RKO (cell line): ENCODE measurements around the gene SLC12A9.
"Not testable (repeated sequence)": the region's sequence is repeated elsewhere in the genome, so short reads cannot be mapped to it uniquely, and the experiment has no call there.

Experiments
- DNase-seq: peaks from one replicate; pipeline ENCODE4 v3.0.0-alpha.2; 2016; ENCODE audit warnings: low spot score

The SLC12A9 gene

DNA sequence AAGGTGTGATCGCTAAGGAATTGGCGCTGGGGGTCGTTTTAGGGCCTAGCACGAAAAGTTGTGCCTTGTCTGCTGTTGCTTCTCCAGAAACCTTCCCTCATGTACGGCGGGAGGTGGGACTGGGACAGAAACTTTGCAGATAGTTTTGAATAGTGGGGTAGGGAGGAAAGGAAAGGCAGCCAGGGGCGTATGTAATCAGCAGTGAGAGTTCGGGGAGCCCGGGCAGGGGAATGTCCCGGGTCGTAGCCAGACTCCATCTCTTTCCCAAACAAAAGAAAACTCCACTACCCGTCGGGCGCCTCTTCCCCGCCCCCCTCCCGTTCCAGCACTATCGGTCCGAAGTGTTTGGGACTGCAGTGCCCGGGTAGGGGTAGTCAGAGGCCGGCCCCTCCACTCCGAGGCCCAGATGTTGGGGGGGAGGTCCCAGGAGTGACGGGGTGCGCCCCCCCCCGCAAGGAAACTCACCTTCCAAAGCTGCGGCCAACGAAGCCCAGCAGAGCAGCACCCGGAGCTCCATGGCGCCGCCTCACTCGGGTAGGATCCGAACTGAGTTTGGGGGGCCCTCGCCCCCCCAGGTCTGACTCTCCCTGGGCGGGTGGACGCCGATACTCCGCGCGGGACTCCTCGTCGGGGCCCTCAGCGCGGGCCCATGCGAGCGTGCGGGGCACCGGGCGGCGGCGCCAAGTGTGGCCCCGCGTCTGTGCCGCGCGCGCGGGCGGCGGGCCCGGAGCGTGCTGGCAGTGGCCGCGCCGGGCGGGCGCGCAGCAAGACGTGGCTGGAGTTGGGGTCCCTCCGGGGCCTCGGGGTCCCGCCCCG lies 25.8 kb upstream of the SLC12A9 start:
- DNase-seq: peak; percentile 51

- peak; percentile 93 for DNase-seq
Observed at GRCh38 chr7:100827330-100828226, 24.9 kb upstream of the SLC12A9 start, which contains the start of gene EPHB4. Gene EPHB4, minus strand, starts transcription at chr7:100827523. Its CDS starts 493 bp downstream, at chr7:100827030.

DNA sequence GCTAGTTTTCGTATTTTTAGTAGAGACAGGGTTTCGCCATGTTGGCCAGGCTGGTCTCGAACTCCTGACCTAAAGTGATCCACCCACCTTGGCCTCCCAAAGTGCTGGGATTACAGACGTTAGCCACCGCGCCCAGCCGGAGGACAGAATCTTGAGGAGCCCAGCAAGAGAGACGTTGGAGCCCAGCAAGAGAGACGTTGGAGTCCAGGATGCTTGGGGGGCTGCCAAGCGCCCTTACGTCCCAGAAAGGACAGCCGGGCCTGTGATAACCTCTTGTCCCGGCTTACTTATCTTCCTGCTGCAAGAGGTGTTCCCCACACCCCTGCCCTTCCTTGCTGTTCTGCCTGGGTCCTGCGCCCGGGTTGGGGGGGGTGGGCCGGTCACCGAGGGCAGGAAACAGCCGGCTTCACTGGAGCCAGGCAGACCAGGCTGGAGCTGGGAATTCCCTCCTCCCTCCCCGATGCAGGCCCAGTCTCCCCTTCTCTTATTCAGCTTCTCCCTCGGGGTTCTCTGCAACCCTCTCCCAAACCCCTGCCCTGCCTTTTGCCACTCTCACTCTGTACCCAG lies 23.3 kb upstream of the SLC12A9 start:
- no peak for DNase-seq

DNA sequence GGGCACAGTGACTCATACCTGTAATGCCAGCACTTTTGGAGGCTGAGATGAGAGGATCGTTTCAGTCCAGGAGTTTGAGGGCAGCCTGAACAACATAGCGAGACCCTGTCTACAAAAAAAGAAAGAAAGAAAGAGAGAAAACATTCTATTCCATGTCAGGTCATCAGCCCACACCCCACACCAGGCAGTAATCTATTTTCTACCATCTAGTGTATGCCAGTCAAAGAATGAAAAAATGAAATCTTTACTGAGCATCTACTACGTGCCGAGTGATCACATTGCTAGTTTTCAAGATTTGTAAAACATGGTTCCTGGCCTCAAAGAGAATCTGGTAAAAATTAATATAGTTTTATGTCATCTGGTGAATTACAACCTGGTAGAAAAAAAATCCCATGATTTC lies 22.1 kb upstream of the SLC12A9 start:
- no peak for DNase-seq

- no peak for DNase-seq
Observed at GRCh38 chr7:100832281-100832633, 20.3 kb upstream of the SLC12A9 start.

DNA sequence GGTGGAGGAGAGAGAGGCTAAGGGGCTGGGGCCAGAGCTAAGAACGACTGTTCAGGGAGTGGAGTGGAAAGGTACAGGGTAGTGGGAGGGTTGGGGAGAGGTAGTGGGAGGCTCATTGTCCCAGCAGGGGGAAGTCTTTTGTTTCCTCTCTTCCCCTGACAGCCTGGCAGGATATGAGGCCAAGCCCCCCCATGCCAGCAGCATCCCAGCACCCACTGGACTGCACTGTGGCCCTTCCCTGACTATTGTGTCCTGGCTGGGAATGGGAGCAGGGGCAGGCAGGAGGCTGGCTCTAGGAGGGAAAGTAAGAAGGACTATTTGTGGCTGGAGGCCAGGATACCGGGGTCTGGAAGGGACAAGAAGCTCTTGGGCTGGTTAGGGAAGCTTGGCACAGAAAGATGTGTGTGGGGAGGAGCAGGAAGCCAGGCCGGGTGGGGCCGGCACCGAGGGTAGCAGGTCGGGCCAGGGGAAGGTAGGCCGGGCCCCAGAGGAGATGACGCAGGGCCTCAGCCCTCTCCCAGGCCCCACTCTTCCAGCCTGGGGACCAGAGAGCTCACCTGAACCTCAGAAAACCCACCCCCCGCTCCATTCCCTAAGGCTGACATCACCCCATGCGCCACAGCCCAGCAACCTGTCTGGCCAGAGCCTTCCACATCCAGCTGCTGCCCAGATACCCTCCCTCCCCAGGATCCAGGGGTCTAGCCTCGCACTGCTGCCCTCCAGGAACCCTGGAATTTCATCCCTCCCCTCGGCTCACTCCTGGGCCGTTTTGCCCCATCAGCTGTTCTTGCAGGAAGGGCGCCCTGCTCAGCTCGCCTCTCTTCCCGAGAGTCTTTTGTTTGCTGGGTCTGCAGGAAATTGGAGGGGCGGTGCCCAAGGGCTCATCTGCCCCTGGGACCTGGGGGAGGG lies 16.4 kb upstream of the SLC12A9 start:
- DNase-seq: no peak

DNA sequence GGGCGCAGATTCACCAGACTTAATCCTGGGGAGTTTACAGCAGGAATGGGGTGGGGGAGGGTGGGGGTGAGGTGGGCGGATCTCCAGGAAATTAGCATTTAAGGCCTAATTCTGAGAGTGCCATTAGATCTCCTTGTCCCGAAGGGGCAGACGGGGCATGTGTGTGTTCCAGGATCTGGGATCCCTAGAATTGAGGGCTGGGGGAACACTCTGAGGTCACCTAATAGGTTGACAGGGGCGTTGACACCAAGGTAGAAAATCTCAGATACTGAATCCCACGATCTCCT lies 15.8 kb upstream of the SLC12A9 start:
- no peak for DNase-seq

- DNase-seq: peak; percentile 92
Observed at GRCh38 chr7:100837099-100837836, 15.2 kb upstream of the SLC12A9 start.

DNA sequence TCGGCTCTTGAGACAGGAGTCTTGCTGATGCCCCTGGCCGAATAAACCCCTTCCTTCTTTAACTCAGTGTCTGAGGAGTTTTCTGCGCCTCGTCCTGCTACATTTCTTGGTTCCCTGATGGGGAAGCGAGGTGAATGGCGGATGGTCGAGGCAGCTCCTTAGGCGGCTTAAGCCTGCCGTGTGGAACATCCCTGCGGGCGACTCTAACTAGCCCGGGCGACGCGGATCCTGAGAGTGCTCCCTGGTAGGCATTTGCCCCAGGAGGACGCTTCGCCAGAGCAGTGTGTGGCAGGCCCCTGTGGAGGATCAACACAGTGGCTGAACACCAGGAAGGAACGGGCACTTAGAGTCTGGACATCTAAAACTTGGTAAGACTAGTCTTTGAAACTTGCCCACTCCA lies 13.2 kb upstream of the SLC12A9 start:
- DNase-seq: no peak

GRCh38 chr7:100840470-100841100 lies 11.9 kb upstream of the SLC12A9 start:
- no peak for DNase-seq

GRCh38 chr7:100847360-100847759 lies 5.2 kb upstream of the SLC12A9 start:
- DNase-seq: no peak

DNA sequence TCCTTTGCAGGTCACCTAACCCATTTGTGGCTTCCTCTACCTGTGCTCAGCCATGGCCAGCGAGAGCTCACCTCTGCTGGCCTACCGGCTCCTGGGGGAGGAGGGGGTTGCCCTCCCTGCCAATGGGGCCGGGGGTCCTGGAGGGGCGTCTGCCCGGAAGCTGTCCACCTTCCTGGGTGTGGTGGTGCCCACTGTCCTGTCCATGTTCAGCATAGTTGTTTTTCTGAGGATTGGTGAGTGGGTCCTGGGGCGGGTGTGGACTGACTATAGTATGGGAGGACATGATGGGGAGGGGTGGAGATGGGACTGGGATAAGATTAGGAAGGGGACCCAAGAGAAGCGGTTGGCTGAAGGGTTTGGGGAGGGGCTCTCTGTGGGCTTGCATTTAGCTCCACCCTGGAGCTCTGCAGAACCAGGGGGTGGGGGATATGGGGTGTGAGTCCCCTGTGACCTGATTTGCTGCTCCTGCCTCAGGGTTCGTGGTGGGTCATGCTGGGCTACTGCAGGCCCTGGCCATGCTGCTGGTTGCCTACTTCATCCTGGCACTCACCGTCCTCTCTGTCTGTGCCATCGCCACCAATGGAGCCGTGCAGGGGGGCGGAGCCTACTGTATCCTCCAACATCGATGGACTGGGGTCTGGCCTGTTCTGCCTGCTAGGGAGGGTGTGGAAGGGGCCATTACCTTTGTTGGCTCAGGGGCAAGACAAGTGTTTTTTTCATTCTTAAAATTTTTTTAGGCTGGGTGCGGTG lies 1.8 kb downstream of the SLC12A9 start:
- no peak for DNase-seq

DNA sequence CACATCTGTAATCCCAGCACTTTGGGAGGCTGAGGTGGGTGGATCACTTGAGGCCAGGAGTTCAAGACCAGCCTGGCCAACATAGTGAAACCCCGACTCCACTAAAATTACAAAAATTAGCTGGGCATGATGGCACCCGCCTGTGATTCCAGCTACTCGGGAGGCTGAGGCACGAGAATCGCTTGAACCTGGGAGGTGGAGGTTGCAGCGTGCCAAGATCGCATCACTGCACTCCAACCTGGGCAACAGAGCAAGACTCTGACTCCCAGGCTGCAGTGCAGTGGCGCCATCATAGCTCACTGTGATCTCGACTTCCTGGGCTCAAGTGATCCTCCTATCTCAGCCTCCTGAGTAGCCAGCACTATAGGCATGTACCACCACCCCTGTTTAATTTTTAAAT lies 2.4 kb downstream of the SLC12A9 start:
- DNase-seq: not testable (repeated sequence)

DNA sequence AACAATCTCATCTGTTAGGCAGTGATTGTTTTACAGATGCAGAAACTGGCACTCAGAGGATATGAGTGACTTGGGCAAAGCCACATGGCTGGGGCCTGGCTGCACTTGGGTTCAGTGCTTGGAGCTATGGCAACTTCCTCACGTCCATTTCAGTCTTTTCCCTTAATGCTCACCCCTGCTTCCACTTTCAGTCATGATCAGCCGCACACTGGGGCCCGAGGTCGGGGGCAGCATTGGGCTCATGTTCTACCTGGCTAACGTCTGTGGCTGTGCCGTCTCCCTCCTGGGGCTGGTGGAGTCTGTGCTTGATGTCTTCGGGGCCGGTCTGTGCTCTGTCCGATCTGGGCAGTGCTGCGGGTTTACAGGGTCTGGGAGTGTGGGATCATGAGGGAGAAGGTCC lies 3.0 kb downstream of the SLC12A9 start:
- DNase-seq: no peak

- DNase-seq: no peak
Observed at GRCh38 chr7:100856871-100857282, 4.4 kb downstream of the SLC12A9 start.

DNA sequence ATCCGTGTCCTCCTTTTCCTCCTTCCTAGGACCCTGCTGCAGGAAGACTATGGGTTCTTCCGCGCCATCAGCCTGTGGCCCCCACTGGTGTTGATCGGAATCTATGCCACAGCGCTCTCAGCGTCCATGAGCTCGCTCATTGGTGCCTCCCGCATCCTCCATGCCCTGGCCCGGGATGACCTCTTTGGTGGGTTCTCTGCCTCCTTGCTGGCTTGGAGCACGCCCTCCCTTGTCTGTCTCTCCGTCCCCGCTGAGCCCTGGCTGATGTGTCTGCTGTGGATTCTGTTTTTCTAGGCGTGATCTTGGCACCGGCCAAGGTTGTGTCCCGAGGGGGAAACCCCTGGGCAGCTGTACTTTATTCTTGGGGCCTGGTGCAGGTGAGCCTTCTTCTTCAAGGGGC lies 7.3 kb downstream of the SLC12A9 start:
- no peak for DNase-seq

DNA sequence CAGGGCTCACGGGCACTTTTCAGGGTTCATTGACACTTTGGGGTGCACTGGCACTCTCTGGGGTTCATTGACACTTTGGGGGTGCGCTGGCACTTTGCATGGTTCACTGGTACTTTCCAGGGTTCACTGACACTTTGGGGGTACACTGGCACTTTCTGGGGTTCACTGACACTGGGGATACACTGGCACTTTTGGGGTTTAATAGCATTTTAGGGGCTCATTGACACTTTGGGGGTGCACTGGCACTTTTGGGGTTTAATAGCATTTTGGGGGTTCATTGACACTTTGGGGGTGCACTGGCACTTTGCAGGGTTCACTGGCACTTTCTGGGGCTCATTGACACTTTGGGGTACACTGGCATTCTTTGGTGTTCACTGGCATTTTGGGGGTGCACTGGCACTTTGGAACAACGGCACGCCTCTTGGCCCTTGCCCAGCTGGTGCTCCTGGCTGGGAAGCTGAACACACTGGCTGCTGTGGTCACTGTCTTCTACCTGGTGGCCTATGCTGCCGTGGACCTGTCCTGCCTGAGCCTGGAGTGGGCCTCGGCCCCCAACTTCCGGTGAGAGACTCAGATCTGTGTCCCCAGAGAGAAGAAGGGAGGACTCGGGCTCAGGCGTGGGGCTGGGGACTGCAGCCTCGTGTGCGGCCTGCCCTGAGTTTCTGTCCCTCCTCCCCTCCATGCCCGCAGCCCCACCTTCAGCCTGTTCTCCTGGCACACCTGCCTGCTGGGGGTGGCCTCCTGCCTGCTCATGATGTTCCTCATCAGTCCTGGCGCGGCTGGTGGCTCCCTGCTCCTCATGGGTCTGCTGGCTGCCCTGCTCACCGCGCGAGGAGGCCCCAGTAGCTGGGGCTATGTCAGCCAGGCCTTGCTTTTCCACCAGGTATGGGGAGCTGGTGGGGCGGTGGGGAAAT lies 8.4 kb downstream of the SLC12A9 start:
- DNase-seq: no peak

- DNase-seq: no peak
Observed at GRCh38 chr7:100861616-100861985, 9.1 kb downstream of the SLC12A9 start.

- DNase-seq: no peak
Observed at GRCh38 chr7:100863406-100863950, 11.0 kb downstream of the SLC12A9 start.
